ENCODE results near the gene BBS9.
A peak's percentile ranks its signal among the peaks of the same experiment; 100 is the strongest.

Gene BBS9

DNA sequence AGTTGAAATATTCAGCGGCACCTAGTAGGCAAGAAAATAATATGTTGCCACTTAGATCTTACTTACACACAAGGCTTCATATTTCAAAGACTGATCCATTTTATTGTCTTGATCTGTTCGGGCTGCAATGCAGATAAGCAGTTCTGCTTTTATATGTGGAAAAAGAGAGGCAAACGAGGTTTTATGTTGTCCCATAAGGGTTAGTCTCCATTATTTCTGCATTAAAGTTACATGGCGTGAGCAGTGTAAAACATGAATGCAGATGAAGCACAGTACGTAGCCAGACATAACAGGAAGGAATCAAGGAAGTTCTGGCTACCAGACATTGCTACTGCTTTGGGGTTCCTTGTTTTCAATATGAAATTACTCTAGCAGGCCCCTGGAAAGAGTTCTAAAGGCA lies 224.8 kb downstream of the BBS9 start:
- no peak for DNase-seq

DNA sequence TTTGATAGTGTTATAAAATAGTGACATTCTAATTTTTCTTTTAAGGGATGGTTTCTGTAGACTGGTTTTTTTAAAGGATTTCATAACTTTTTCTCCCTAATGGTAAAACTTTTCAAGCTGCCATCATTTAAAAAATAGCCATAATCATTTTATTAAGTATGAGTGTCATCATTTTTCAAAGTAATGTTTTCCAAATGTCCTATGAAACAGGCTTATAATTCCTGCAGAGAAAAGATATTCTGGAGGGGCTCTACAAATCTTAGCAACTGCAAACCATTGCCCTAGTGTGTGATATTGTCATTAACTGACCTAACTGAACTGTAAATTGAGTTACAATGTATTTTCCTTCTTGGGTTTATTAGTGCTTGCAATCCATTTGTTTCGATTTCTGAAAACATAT lies 226.0 kb downstream of the BBS9 start:
- no peak for DNase-seq

DNA sequence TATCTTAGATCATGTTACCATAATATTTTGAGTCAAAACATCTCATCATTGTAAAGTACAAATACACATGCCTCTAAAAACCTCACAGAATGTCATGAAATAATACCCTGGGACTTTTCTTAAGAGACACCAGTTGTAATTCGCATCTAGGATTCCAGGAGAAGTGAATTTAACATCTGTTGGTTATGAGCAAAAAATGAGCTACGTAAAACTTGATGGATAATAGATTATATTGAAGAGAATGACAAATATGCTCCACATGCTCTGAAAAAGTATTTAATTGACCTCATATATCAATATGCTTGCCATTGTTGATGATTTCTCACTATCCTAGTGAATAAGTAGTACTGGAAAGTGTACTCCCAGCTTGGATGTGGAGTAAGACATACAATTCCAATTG lies 227.0 kb downstream of the BBS9 start:
- DNase-seq: no peak

DNA sequence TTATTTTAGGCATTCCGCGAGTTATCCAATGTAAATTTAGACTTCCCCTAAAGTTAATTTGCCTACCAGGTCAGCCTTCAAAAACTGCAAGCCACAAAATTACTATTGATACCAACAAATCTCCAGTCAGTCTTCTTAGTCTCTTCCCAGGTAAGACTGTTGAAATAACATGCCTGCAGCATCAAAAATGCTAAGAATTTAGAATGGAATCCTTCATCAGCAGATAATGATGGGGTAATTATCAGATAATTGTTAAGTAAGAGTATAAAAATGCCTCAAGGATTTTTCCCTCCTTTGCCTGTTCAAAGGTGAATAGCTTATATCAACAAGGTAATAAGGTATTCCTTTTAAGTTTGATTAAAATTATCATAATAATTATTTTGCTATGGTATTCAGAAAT lies 228.5 kb downstream of the BBS9 start:
- DNase-seq: no peak

DNA sequence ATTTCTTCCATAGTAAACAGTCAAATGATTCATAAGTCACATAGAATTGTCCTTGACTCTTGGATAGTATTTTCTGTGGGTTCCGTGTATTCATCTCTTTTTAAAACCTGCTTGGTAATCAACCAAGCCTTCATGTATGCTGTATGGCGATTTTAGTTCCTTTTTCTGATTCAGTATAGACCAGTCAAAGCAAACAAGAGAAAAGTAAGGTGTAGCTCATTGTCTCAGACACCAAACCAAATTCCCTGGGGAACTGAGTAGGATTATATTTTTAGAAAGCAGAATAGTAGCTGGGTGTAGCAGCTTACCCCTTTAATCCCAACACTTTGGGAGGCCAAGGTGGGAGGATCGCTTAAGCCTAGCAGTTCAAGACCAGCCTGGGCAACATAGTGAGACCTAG lies 240.5 kb downstream of the BBS9 start:
- no peak for DNase-seq

DNA sequence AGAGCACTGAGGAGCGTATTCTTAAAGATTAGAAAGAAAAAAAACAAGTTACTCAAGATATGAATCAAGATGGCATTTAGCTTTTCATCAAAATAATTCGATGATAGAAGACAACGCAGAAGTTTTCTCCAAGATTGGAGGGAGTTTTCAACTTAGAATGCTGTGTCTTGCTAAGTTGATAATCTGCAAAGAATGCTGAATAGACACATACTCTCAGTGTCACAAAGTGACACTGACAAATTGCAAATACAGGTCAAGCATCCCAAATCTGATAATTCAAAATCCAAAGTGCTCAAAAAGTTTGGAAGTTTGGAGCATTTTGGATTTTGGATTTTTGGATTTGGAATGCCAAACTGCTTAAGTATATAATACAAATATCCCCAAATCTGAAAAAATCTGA lies 243.8 kb downstream of the BBS9 start:
- no peak for DNase-seq

DNA sequence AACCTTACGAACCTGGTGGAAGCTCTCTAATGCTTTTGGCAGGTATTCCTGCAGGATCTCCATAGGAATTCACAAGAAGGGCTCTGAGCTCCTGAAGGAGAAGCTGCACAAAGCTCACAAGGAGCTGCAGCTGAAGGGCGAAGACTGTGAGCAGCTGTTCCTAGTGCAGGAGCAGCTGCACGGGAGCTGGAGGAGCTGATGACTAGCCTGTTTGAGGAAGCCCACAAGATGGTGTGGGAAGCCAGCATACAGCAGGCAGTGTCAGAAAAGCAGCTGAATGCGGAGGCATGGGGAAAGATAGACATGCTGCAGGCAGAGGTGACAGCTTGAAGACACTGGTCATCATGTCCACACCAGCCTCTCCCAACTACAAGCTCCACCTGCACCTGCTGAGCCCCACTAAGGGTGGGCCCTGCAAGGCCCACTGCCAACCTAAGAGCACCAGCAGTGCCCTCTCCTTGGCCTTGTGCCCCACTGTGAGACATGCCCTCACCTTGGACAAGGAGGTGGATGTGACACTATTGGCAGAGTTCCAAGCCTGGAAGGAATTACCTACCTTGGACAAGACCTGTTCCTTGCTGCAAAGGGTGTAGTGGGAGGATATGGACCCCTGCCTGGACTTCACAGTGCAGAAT lies 250.6 kb downstream of the BBS9 start:
- DNase-seq: peak in 1 of 51 donors; percentile 1

DNA sequence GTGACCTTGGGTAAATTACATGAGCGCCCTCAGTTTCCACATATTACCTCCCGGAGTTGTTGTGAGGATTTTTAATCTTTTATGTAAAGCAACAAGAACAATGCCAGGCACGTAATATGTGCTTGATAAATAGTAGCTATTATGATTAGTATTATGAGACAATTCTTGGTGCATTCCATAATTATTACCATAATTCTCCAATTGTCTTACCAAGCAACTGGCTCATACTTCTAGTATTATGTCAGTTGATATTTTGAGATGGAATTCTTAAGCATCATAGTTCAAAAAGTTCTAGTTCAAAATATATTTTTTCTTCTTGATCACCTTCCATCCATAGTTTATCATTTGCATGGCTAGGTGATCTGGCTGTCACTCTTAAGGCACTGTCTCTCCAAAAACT lies 259.0 kb downstream of the BBS9 start:
- DNase-seq: no peak

DNA sequence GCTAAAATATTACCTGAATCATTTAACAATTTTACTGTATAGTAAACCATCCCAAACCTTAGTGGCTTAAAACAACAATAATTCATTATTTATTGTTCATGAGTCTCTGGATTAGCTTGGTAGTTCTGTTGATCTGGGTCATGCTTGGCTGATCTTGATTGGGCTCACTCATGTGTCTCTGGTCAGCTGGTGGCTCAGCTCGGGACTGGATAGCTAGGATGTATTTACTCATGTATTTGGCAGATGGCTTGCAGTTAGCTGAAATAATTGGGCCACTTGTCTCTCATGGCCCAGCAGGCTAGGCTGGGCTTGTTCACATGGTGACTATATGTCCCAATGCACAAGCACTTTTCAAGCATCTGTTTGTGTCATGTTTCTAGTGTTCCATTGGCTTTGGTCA lies 262.8 kb downstream of the BBS9 start:
- DNase-seq: no peak

DNA sequence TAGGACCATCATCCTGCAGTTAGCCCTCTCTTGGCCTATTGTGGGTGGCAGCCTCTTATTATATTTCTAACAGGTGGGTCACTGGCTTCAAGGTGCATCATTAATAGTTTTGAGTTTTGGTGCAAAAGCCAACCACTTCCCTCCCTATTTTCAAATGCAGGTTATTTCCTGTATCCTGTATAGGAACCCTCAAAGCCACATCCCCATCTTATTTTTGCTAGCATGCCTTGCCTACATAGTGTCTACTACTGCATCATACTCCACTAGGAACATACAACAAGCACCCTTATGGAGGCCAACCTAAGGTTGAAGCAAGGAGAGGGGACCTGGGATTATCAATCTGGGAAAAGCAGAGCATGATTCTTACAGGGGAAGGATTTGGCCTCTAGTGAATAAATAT lies 264.4 kb downstream of the BBS9 start:
- no peak for DNase-seq

DNA sequence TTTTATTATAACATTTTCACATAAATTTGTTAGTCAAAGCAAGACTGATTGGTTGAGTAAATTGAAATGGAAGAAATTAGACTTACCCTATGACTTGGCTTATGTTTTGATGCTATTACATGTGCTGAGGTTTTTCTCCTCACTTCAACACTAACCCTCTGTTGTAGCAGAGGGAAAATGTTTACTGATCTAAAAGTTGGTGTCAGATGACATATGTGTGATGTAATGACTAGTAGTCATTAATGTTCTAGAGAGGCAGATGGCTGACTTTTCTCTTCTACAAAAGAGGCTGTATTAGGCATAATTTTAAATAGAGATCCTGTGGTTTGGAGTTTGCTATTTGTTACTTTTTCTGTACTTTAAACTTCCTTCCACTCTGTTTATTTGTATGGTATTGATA lies 266.0 kb downstream of the BBS9 start:
- DNase-seq: no peak

DNA sequence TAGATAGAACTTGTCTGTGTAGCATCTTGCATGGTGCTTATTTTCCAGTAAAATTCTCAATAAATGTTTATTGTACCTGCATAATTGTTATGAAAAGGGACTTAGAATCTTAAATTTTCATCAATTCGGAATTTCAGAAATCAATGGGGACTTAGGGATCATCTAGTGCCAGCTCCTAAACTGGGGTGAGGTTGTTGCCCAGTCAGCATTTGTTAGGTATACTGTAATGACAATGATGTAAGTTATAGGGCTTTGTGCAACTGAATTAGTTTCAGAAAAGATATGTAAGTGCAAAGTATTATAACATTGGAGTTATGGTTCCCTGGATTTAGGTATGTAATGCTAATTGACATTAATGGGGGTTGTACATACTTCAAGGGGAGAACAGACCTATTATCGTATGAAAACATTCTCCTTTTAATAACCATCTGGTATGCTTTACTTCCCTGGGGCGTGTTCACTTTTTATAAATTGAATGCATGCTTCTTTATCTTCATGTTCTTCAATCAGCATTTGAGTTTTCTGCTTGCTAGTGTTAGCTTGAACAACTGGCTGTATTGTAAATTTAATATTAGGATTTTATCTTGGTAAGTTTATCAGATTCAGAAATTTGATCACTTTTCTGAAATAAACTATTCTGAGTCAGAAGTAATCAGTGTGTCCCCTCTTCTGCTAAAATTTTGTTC lies 270.3 kb downstream of the BBS9 start:
- no peak for DNase-seq

DNA sequence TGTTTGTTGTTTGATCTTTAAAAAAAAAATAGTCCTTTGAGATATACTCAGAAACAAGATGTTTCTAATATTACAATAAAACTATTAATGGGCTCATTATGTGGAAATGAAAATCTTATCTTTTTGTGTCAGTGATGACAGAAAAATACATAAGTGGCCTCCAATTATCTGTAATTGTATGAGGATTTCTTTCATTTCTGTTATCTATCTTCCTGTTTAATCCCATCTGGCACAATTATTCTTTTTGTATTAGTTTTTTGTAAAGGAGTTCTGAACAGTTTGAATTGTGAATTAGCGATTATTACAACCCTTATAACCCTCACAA lies 270.8 kb downstream of the BBS9 start:
- no peak for DNase-seq

DNA sequence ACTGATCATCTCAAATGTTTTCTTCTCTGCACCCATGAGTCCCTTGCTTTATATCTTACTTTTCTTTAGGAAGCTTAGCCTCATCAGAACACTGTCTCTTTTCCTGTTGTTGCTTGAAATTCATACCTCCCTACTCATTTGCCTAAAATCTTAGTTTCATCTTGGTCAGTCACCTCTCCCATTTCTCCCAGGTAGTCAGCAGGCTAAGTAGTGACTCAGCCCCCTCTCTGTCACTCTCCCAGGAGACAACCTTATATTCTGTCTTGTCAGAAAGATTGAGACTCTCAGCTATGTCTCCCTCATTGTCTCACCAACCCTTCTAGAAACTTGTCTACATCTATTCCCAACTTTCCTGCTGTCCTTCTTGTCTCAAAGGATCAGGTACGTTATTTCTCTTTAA lies 280.9 kb downstream of the BBS9 start:
- DNase-seq: no peak

DNA sequence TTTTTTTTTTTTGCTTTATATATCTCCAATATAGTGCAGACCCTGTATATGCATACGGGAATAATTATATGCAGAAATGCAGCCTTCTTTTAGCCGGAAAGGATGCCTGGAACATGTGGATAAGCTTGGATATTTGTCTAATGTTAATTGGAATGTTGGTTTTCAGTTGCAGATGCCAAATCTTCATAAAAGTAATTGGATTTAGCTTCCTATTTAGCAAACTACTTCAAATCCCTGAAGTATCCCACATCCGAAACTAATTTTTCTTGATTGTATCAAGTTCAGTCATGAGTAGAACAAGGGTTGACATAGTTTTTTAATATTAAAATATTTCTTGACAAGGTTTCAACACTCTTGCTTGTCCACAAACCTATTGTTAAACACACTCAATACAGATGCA lies 281.7 kb downstream of the BBS9 start:
- DNase-seq: no peak

DNA sequence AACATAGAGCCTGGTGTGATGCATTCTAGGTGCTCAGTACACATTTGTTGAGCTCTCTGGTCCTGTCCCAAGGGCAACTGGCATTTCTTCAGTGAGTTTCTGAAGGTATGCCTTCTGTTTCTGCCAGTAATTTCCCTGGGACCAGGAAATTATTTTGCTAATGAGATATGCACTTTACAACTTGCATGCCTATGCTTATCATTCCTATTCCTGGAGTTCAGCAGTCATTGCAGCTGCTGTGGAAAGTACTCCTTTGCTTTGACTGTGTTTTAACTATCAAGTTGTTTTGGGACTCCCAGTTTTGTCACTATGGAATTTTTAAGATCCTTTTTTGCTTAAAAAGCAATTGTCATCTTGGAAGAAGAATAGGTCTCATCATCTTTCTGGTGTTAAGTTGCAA lies 283.0 kb downstream of the BBS9 start:
- DNase-seq: no peak

DNA sequence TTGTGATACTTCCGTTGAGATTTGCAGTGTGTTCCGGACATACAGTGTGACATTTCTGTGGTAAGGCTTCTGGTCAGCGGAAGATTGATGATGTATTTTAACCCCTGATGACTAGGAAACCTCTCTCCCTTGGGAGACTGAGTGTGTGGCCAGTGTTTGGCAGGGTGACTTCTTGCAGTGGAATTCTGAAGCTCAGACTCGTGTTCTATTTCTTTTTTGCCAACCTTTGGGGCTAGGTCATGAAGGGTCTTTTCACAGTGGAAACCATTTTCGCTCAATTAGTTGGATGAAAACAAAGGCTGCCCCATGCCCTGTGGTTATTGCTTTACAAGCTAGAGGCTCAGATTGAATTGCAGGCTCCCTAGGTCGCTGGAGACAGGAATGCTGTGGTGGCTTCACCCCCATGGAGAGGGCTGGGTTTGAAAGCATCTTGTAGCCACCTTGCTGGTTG lies 288.9 kb downstream of the BBS9 start:
- no peak for DNase-seq

DNA sequence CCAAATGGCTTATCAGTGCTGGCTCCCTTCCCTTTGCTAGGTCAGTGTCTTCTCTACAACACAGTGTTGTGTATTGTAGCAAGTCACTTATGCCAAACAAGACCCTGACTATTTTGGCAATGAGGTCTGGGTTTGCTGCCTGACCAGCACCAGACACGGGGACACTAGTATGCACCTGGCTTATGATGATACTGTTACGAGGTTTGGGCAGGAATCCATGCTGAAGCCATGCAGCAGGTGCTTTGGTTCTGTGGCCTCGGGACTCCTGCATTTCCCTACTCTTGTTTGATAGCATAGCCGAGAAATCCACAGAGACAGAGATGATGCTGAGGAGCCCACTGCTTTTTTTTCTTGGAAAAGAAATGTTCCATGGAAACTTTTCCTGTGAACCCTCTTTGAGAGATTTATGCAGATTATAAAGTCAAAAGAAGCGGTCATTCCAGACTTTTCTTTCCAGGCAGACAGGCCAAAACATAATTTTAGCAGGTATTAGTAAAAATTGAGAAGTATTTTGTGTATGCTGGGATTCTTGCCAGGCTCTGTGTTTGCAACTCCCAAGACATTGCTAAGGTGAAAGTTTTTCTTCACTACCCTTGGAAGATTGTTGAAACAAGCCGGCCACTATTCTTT lies 291.1 kb downstream of the BBS9 start:
- no peak for DNase-seq

DNA sequence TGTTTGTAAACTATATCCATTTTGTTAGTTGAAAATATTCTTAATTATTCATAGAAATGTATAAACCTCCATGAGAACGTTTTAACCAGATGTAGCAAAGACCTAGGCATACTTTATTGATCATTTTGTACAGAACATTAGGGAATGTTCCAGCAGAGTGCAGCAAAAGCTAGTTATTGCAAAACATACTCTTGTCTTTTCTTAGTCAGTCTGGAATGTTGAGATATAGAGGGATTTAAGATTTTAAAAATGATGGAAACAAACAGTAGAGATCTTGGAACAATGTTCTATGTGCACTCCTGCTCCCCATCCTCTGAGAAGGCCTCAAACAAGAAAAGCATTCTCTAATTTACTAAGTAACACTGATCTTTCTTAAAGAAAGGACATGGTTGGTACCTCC lies 292.1 kb downstream of the BBS9 start:
- DNase-seq: no peak

DNA sequence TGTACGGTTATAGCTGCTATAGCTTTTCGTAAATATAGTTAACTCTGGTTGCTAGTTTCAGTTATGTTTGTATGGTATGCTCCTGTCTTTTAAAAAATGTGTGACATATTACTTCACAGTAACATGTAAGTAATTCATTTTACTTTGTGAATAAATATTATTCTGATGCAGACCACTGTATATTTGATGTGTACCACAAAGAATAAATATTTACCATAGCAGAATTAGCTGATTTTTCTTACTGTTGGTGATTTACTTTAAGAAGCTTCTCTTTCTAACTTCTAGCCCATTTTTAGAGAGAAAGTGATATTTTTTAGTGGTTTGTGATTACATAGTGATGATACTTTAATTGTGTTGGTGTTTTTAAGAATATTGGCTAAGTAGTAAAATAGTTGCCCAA lies 292.8 kb downstream of the BBS9 start:
- DNase-seq: no peak

DNA sequence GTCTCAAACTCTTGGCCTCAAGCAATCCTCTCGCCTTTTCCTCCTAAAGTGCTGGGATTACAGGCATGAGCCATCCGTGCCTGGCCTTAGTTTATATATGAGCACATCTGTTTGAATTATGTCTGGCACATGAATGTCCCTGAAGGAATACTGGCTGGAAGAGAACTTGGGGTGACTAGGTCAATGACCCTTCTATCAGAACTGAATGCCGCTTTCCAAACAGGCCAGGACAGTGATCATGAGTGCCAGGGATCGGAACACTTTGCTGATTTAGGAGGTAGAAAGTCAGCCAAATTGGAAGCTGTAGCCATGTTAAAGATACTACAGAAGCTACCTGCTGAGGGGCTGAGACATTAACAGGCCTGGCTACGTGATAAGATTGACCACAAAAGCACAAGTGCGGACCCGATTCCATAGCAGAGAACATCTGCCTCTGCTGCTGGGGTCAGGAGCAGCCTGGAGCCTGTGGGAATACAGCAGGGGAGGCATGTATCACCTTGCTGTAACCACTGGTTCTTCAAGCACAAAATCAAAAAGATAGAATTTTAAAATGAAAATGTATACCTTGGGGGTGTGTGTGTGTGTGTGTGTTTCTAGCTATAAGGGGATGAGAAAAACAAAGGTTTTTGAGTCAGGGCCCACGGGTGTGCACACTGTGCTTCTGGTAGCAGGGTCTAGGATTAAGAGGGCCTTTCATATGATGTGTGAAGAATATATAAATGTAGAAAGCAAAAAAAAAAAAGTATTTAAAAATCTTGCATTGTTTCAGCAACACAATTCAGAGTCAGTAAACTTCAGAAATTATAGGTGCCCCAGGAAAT lies 293.7 kb downstream of the BBS9 start:
- no peak for DNase-seq

DNA sequence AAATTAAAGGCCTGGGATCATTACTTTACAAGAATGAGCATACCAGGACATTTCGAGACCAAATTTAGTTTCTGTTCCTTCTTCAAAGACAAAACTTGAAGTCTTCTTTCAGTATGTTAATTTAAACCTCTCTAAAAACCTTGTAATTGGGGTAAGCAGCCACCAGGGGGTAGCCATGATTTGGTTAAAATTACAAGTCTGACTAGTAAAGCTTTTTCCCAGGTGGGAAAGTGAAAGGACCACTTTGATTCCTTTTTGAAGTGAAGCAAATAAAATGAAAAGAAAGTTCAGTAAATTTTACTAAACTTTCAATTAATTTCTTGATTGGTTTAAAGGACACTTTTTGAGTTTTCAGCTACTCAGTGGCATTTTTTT lies 294.3 kb downstream of the BBS9 start:
- DNase-seq: no peak

DNA sequence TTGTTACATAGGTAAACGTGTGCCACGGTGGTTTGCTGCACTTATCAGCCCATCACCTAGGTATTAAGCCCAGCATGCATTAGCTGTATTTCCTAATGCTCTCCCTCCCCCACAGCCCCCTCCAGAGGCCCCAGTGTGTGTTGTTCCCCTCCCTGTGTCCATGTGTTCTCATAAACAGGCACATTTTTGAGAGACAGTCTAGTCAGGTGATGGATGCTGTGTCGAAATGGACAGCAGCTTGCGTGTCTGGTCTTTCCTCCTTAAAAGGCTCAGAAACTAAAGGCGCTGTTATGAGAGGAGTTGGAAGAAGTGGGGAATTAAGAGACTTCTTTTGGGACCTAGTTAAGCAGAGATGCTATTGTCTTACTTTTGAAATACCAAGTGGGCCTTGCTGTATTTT lies 296.0 kb downstream of the BBS9 start:
- DNase-seq: no peak

All from hypothalamus (tissue), 51 donors.